NCI-H1930 (cell line): ENCODE data around the gene CEP83.
"Not testable (repeated sequence)": the region's sequence is repeated elsewhere in the genome, so short reads cannot be mapped to it uniquely, and the experiment has no call there.

Source experiments
- DNase-seq, 2 experiments: peaks; one replicate each; lab custom pipeline; 2025; lab: John Stamatoyannopoulos, UW

CEP83 gene

GRCh38 chr12:94430304-94430703, 29.4 kb downstream of the CEP83 start:
- DNase-seq, result no peak

- no peak for DNase-seq
These were observed 30.0 kb downstream of the CEP83 start for GRCh38 chr12:94429633-94430032.

GRCh38 chr12:94429191-94429590, 30.5 kb downstream of the CEP83 start:
- no peak for DNase-seq

GRCh38 chr12:94427501-94428381, 31.9 kb downstream of the CEP83 start:
- no peak for DNase-seq

- no peak for DNase-seq
These were observed 33.6 kb downstream of the CEP83 start for GRCh38 chr12:94426049-94426448.

GRCh38 chr12:94424830-94425229, 34.8 kb downstream of the CEP83 start:
- DNase-seq, result not testable (repeated sequence)

- DNase-seq, result no peak
These were observed 37.6 kb downstream of the CEP83 start for GRCh38 chr12:94421868-94422740.

GRCh38 chr12:94418517-94418916, 41.1 kb downstream of the CEP83 start:
- no peak for DNase-seq

GRCh38 chr12:94416613-94417012, 43.1 kb downstream of the CEP83 start:
- no peak for DNase-seq

- DNase-seq, result no peak
These were observed 44.6 kb downstream of the CEP83 start for GRCh38 chr12:94415066-94415465.

- DNase-seq, result no peak
These were observed 54.1 kb downstream of the CEP83 start for GRCh38 chr12:94405413-94406116.

GRCh38 chr12:94404854-94405253, 54.8 kb downstream of the CEP83 start:
- no peak for DNase-seq

- no peak for DNase-seq
These were observed 58.3 kb downstream of the CEP83 start for GRCh38 chr12:94401326-94401725.

GRCh38 chr12:94398685-94399084, 61.0 kb downstream of the CEP83 start:
- not testable (repeated sequence) for DNase-seq

- DNase-seq, result no peak
These were observed 62.3 kb downstream of the CEP83 start for GRCh38 chr12:94397401-94397800.

- DNase-seq, result not testable (repeated sequence)
These were observed 63.7 kb downstream of the CEP83 start for GRCh38 chr12:94396014-94396413.

GRCh38 chr12:94390130-94390485, 69.6 kb downstream of the CEP83 start:
- DNase-seq, result no peak

- DNase-seq, result not testable (repeated sequence)
These were observed 70.1 kb downstream of the CEP83 start for GRCh38 chr12:94389482-94390129.

- DNase-seq, result no peak
These were observed 73.2 kb downstream of the CEP83 start for GRCh38 chr12:94386422-94386821.

- no peak for DNase-seq
These were observed 75.6 kb downstream of the CEP83 start for GRCh38 chr12:94384030-94384429.

- DNase-seq, result no peak
These were observed 79.2 kb downstream of the CEP83 start for GRCh38 chr12:94380507-94380906.
